Stimulated activated CD8-positive, alpha-beta memory T cell treated with anti-CD3 and anti-CD28 coated beads, Interleukin-15, amount 100 ng/mL, for 1 hour (primary cell): ENCODE results near the gene PRAMEF5.
"Not testable (repeated sequence)": the region's sequence is repeated elsewhere in the genome, so short reads cannot be mapped to it uniquely, and the experiment has no call there.

Experiments
- DNase-seq: peaks from one replicate; pipeline ENCODE4 v3.0.0-alpha.2; 2020; ENCODE audit warnings: low read depth

PRAMEF5 gene

DNA sequence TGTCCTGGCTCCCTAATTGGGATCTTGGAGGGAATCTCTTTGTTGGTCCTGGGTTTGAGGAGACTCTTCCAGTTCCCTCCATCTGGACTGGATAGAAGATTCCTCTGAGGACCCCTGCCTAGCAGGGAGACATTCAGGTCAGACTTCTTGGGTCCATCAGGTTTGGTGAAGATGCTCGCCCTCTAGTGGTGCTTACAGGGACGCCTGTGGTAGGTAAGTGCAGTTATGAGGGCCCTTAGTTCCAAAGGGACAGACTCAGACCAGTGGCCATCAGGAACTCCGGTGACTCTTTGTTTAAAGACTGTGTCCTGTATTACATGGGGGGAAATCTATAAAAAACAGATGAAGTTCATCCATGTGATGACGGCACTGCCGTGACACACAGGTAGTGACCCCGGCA, 23.0 kb downstream of the PRAMEF5 start:
- DNase-seq, result not testable (repeated sequence)

DNA sequence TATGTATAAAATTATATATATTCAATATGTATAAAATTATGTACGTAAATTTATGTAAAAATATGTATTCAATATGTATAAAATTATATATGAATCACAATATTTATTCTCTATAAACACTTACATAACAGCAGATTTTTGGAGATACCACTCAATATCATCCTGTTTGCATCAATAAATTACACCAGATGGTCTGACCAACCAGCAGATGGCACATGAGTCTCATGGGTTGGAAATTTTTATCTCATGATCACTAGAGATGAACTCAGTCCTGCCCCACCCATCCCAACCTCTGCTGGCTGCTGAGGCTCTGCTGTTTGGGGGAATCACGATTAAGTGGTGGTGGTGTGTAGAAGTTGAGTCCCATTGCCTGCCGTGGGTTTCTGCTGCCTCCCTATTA, 25.6 kb downstream of the PRAMEF5 start:
- not testable (repeated sequence) for DNase-seq

DNA sequence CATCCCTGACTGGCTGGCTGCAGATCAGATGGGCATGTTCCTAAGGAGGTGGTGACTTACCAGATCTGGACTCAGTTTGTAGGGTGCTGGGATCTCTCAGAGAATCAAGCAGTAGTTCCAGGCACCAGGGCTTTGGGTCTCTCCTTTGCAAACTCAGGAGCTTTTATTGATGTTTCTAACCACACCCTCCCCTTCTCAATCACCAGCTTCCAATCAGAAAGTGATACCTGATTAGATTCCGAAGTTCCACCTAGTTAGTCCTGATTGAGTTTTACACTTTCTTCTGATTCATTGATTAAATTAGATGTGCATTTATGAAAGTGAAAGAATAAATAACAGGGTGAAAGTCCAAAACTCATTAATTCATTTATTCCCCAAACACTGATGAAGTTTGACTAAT, 31.0 kb downstream of the PRAMEF5 start, which contains the start of gene PRAMEF8:
PRAMEF8 (minus strand) TSS at position 101 of the 400 bp plus-strand sequence. CDS start 1,046 bp downstream, outside the sequence.
- not testable (repeated sequence) for DNase-seq

DNA sequence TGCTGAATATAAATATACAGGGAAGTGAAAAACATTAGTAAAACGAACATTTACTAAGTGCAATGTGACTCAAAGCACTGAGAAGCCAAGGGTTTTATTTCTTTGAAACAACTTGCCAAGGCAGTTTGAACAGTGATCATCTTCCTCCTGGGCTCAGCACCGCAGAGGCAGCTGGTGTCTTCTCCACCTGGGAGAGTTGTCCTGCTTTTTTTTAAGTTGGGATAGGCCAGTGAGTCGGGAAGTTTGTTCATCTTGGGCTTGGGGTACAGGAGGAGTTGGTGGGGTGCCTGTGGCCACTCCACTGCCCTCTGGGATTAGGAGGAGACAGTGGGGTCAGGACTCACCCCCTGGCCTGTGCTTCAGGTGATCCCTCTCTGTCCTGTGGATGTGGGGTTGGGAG, 35.0 kb downstream of the PRAMEF5 start:
- not testable (repeated sequence) for DNase-seq

DNA sequence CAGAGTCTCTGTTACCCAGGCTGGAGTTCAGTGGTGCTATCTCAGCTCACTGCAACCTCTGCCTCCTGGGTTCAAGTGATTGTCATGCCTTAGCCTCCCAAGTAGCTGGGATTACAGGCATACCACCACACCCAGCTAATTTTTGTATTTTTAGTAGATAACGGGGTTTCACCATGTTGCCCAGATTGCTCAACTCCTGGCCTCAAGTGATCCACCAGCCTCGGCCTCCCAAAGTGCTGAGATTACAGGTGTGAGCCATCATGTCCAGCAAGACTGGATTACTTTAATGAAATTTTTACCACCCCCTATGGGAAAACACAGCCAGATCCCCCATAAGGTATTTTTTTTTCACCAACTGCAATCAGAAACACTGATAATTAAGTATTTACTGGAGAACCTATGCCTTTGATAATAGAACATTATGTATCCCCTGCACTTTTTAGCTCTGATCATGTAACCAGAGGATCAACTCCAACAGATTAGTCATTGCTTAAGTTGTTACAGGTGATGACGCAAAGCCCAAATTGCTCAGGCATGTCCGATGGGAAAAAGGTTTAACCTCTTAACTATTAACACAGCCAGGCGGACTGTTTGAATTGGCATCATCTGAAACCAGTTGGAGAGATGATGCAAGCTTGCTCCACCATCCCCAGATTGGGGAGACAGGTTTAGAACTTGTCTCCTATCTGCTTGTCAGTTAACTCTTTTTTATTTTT, 43.4 kb downstream of the PRAMEF5 start:
- not testable (repeated sequence) for DNase-seq

DNA sequence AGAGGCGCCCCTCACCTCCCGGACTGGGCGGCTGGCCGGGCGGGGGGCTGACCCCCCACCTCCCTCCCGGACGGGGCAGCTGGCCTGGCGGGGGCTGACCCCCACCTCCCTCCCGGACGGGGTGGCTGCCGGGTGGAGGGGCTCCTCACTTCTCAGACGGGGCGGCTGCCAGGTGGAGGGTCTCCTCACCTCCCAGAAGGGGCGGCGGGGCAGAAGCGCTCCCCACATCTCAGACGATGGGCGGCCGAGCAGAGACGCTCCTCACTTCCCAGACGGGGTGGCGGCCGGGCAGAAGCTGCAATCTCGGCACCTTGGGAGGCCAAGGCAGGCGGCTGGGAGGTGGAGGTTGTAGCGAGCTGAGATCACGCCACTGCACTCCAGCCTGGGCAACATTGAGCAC, 44.7 kb downstream of the PRAMEF5 start:
- DNase-seq, result not testable (repeated sequence)

DNA sequence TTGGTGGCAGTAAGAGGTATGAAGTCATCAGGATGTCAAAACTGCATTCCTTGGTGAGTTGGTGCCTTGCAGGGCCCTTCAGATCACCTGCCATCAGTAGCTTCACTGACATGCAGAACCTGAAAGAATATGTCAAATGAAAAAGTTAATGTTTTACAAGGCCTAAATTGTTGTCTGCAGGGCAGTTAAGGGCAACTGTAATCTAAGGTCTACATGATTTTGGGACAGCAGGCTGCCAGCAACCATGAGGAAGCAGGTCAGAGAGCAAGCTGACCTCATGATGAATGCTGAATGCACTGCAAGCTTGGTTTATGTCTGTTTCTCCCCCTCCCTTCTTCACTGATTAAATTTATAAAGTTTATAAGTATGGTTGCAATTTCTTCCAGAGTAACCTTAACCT, 48.2 kb downstream of the PRAMEF5 start:
- DNase-seq, result not testable (repeated sequence)

DNA sequence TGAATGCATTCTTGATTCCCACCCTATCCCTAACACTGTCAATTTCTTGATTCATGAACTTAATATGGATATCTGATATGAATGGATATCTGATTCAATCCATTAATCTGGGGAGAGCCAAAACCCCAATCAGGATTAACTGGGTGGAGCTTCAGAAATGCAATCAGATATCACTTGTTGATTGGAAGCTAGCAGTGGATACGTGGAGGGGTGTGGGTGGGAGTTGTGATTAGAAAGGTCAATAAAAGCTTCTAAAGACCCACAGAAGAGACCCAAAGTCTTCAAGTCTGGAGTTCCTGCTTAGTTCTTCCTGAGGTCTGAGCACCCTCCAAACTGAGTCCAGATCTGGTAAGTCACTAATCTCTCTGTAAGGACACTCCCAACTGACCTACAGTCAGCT, 49.2 kb downstream of the PRAMEF5 start, which contains the start of gene PRAMEF33:
PRAMEF33 (plus strand) TSS at position 301 of the 400 bp plus-strand sequence. CDS start 2,416 bp downstream, outside the sequence.
- not testable (repeated sequence) for DNase-seq
